ENCODE measurements around the gene ABCA2. TPM values are rescaled to one million over a fixed set of nuclear protein-coding genes. Genes with fewer than 3 reads are reported as not detected.

Gene ABCA2
- total RNA-seq, 1 donor from 2014 or later: 16.2 TPM

- peaks cover 12% of the 10 kb centered on the region for H3K27me3 Mint-ChIP-seq (ENCODE audit: low read depth, unreplicated experiment)
- H3K27ac Mint-ChIP-seq (ENCODE audit: unreplicated experiment): no peak within 1 kb of the TSS
- Histone ChIP-seq H3K4me3 (ENCODE audit: insufficient read depth, low read depth, low read length) (peak within 1 kb of the TSS; percentile 49), H3K27me3 (ENCODE audit: insufficient read depth, low read length) (no peaks in the 10 kb centered on the region), H2AFZ (ENCODE audit: low read depth, low read length) (peak within 1 kb of the TSS; percentile 84), H3K27ac (ENCODE audit: low read depth, low read length) (no peak within 1 kb of the TSS), H3K36me3 (ENCODE audit: insufficient read depth, low read length) (no peaks in the 10 kb centered on the region), H3K9me3 (ENCODE audit: insufficient read depth, low read depth, low read length) (no peaks in the 10 kb centered on the region), H4K20me1 (ENCODE audit: insufficient read depth, low read length) (no peaks in the 10 kb centered on the region), H3K9ac (ENCODE audit: low read length) (no peak within 1 kb of the TSS), H3K79me2 (ENCODE audit: insufficient read depth, low read length) (no peaks in the 10 kb centered on the region), H3K4me2 (ENCODE audit: low read length) (peak within 1 kb of the TSS; percentile 84), H3K4me1 (ENCODE audit: insufficient read depth, low read length) (peaks cover 5% of the 10 kb centered on the region)
- no peaks in the 10 kb centered on the region for H3K9me3 Mint-ChIP-seq (ENCODE audit: unreplicated experiment)
- DNase-seq (ENCODE audit: low read depth): no peak
- H3K36me3 Mint-ChIP-seq (ENCODE audit: low read depth, unreplicated experiment): peaks cover 3% of the 10 kb centered on the region
- no peak within 1 kb of the TSS for H3K4me3 Mint-ChIP-seq (ENCODE audit: unreplicated experiment)
- TF ChIP-seq CTCF (IDR thresholded peaks at IDR 0.05; ENCODE audit: insufficient read depth, low read depth, low read length): no peak
- TF ChIP-seq EZH2 (IDR thresholded peaks at IDR 0.05; ENCODE audit: insufficient read depth, low read length): no peak
- FAIRE-seq: no peak
- H3K4me1 Mint-ChIP-seq (ENCODE audit: low read depth, unreplicated experiment): no peaks in the 10 kb centered on the region
Measured at GRCh38 chr9:136977223-136977622, 50.8 kb downstream of the ABCA2 start, which contains the start of gene PTGDS. Gene PTGDS (plus strand): TSS chr9:136977504. CDS start chr9:136977579, 75 bp downstream.

- Histone ChIP-seq H3K4me2 (ENCODE audit: low read length) (no peak overlapping the region), H3K4me3 (ENCODE audit: insufficient read depth, low read depth, low read length) (no peak overlapping the region), H2AFZ (ENCODE audit: low read depth, low read length) (no peak overlapping the region), H3K79me2 (ENCODE audit: insufficient read depth, low read length) (no peaks in the 10 kb centered on the region), H3K9me3 (ENCODE audit: insufficient read depth, low read depth, low read length) (no peaks in the 10 kb centered on the region), H4K20me1 (ENCODE audit: insufficient read depth, low read length) (no peaks in the 10 kb centered on the region), H3K27me3 (ENCODE audit: insufficient read depth, low read length) (no peaks in the 10 kb centered on the region), H3K36me3 (ENCODE audit: insufficient read depth, low read length) (no peaks in the 10 kb centered on the region), H3K9ac (ENCODE audit: low read length) (no peak overlapping the region), H3K4me1 (ENCODE audit: insufficient read depth, low read length) (peaks cover 5% of the 10 kb centered on the region), H3K27ac (ENCODE audit: low read depth, low read length) (no peak overlapping the region)
- FAIRE-seq (no peak), DNase-seq (ENCODE audit: low read depth) (no peak)
- peaks cover 11% of the 10 kb centered on the region for H3K27me3 Mint-ChIP-seq (ENCODE audit: low read depth, unreplicated experiment)
- H3K4me3 Mint-ChIP-seq (ENCODE audit: unreplicated experiment): no peak overlapping the region
- H3K27ac Mint-ChIP-seq (ENCODE audit: unreplicated experiment): no peak overlapping the region
- H3K36me3 Mint-ChIP-seq (ENCODE audit: low read depth, unreplicated experiment): peaks cover 2% of the 10 kb centered on the region
- no peaks in the 10 kb centered on the region for H3K4me1 Mint-ChIP-seq (ENCODE audit: low read depth, unreplicated experiment)
- no peak for TF ChIP-seq EZH2 (IDR thresholded peaks at IDR 0.05; ENCODE audit: insufficient read depth, low read length)
- no peaks in the 10 kb centered on the region for H3K9me3 Mint-ChIP-seq (ENCODE audit: unreplicated experiment)
Measured at GRCh38 chr9:136975644-136976043, 52.4 kb downstream of the ABCA2 start.

- no peak overlapping the region for H3K4me3 Mint-ChIP-seq (ENCODE audit: unreplicated experiment)
- no peaks in the 10 kb centered on the region for H3K4me1 Mint-ChIP-seq (ENCODE audit: low read depth, unreplicated experiment)
- peaks cover 5% of the 10 kb centered on the region for H3K4me1 ChIP-seq (ENCODE audit: insufficient read depth, low read length)
- no peak overlapping the region for H3K27ac ChIP-seq (ENCODE audit: low read depth, low read length)
- no peaks in the 10 kb centered on the region for H3K27me3 ChIP-seq (ENCODE audit: insufficient read depth, low read length)
- peaks cover 6% of the 10 kb centered on the region for H3K27me3 Mint-ChIP-seq (ENCODE audit: low read depth, unreplicated experiment)
- no peaks in the 10 kb centered on the region for H3K9me3 ChIP-seq (ENCODE audit: insufficient read depth, low read depth, low read length)
- no peak overlapping the region for H2AFZ ChIP-seq (ENCODE audit: low read depth, low read length)
- FAIRE-seq (no peak), DNase-seq (ENCODE audit: low read depth) (no peak)
- H3K9me3 Mint-ChIP-seq (ENCODE audit: unreplicated experiment): no peaks in the 10 kb centered on the region
- H4K20me1 ChIP-seq (ENCODE audit: insufficient read depth, low read length): no peaks in the 10 kb centered on the region
- no peak overlapping the region for H3K4me3 ChIP-seq (ENCODE audit: insufficient read depth, low read depth, low read length)
- H3K4me2 ChIP-seq (ENCODE audit: low read length): no peak overlapping the region
- H3K79me2 ChIP-seq (ENCODE audit: insufficient read depth, low read length): no peaks in the 10 kb centered on the region
- no peaks in the 10 kb centered on the region for H3K36me3 ChIP-seq (ENCODE audit: insufficient read depth, low read length)
- H3K27ac Mint-ChIP-seq (ENCODE audit: unreplicated experiment): no peak overlapping the region
- no peak for TF ChIP-seq CTCF (IDR thresholded peaks at IDR 0.05; ENCODE audit: insufficient read depth, low read depth, low read length)
- no peak for TF ChIP-seq EZH2 (IDR thresholded peaks at IDR 0.05; ENCODE audit: insufficient read depth, low read length)
- no peak overlapping the region for H3K9ac ChIP-seq (ENCODE audit: low read length)
- H3K36me3 Mint-ChIP-seq (ENCODE audit: low read depth, unreplicated experiment): no peaks in the 10 kb centered on the region
Measured at GRCh38 chr9:136974817-136975535, 53.1 kb downstream of the ABCA2 start.
